Activated CD4-positive, alpha-beta T cell treated with anti-CD3 and anti-CD28 coated beads for 48 hours (primary cell): ENCODE results near the gene SLC25A42.
"Not testable (repeated sequence)": the region's sequence is repeated elsewhere in the genome, so short reads cannot be mapped to it uniquely, and the experiment has no call there.

Source experiments
- DNase-seq: peaks from one replicate; pipeline ENCODE4 v3.0.0-alpha.2; 2020

Gene SLC25A42

GRCh38 chr19:19063183-19064097 is at the start of gene SLC25A42:
Gene SLC25A42, plus strand, starts transcription at chr19:19063994. Its CDS starts 32,131 bp downstream, at chr19:19096125.
- peak; percentile 99 for DNase-seq

- DNase-seq = no peak
Observed at GRCh38 chr19:19021115-19021514, 42.7 kb upstream of the SLC25A42 start.

- DNase-seq = no peak
Observed at GRCh38 chr19:19022380-19022961, 41.3 kb upstream of the SLC25A42 start.

GRCh38 chr19:19023376-19023775 is 40.4 kb upstream of the SLC25A42 start:
- not testable (repeated sequence) for DNase-seq

GRCh38 chr19:19025861-19026260 is 37.9 kb upstream of the SLC25A42 start:
- DNase-seq = no peak

GRCh38 chr19:19026299-19026971 is 37.4 kb upstream of the SLC25A42 start:
- DNase-seq = no peak

GRCh38 chr19:19027228-19027627 is 36.6 kb upstream of the SLC25A42 start:
- no peak for DNase-seq

- no peak for DNase-seq
Observed at GRCh38 chr19:19028526-19028925, 35.3 kb upstream of the SLC25A42 start.

GRCh38 chr19:19031891-19032290 is 31.9 kb upstream of the SLC25A42 start:
- DNase-seq = no peak

GRCh38 chr19:19032420-19033175 is 31.2 kb upstream of the SLC25A42 start:
- peak; percentile 93 for DNase-seq

GRCh38 chr19:19033176-19033425 is 30.7 kb upstream of the SLC25A42 start:
- no peak for DNase-seq

- DNase-seq = peak; percentile 90
Observed at GRCh38 chr19:19033426-19034203, 30.2 kb upstream of the SLC25A42 start, which contains the start of the genes ARMC6 and SUGP2. Gene ARMC6, plus strand, starts transcription at chr19:19033603. Its CDS starts 607 bp downstream, at chr19:19034210. Gene SUGP2, minus strand, starts transcription at chr19:19033517. Its CDS starts 2,446 bp downstream, at chr19:19031071.

- DNase-seq = peak; percentile 87
Observed at GRCh38 chr19:19034204-19034624, 29.6 kb upstream of the SLC25A42 start.

- DNase-seq = no peak
Observed at GRCh38 chr19:19039901-19040300, 23.9 kb upstream of the SLC25A42 start.

GRCh38 chr19:19040417-19040816 is 23.4 kb upstream of the SLC25A42 start:
- no peak for DNase-seq

GRCh38 chr19:19042732-19043280 is 21.0 kb upstream of the SLC25A42 start:
- DNase-seq = no peak

GRCh38 chr19:19043481-19043880 is 20.3 kb upstream of the SLC25A42 start:
- no peak for DNase-seq

GRCh38 chr19:19043881-19044280 is 19.9 kb upstream of the SLC25A42 start:
- DNase-seq = no peak

GRCh38 chr19:19049406-19049805 is 14.4 kb upstream of the SLC25A42 start:
- DNase-seq = no peak

- DNase-seq = no peak
Observed at GRCh38 chr19:19050104-19050503, 13.7 kb upstream of the SLC25A42 start.

- DNase-seq = no peak
Observed at GRCh38 chr19:19050731-19051130, 13.1 kb upstream of the SLC25A42 start.
